Stimulated activated CD8-positive, alpha-beta memory T cell treated with anti-CD3 and anti-CD28 coated beads, Interleukin-12 subunit alpha, Interleukin-12 subunit beta, amount 100 ng/mL, for 24 hours (primary cell): ENCODE results near the gene SPTLC3.

Source experiments
- DNase-seq: peaks from one replicate; pipeline ENCODE4 v3.0.0-alpha.2; 2020; ENCODE audit errors: extremely low read depth

SPTLC3 gene

GRCh38 chr20:13139459-13140150 is 130.8 kb downstream of the SPTLC3 start:
- DNase-seq, result no peak

- no peak for DNase-seq
These were observed 131.4 kb downstream of the SPTLC3 start for GRCh38 chr20:13140201-13140600.

GRCh38 chr20:13140775-13141174 is 132.0 kb downstream of the SPTLC3 start:
- DNase-seq, result no peak

- DNase-seq, result no peak
These were observed 132.8 kb downstream of the SPTLC3 start for GRCh38 chr20:13141546-13141945.

GRCh38 chr20:13142143-13142542 is 133.4 kb downstream of the SPTLC3 start:
- no peak for DNase-seq

- no peak for DNase-seq
These were observed 138.5 kb downstream of the SPTLC3 start for GRCh38 chr20:13147071-13147963.

GRCh38 chr20:13147971-13148370 is 139.2 kb downstream of the SPTLC3 start:
- DNase-seq, result no peak

- no peak for DNase-seq
These were observed 139.6 kb downstream of the SPTLC3 start for GRCh38 chr20:13148402-13148801.

GRCh38 chr20:13148961-13149360 is 140.2 kb downstream of the SPTLC3 start:
- DNase-seq, result no peak

GRCh38 chr20:13149371-13150105 is 140.8 kb downstream of the SPTLC3 start:
- no peak for DNase-seq

- DNase-seq, result no peak
These were observed 149.6 kb downstream of the SPTLC3 start for GRCh38 chr20:13158369-13158768.

GRCh38 chr20:13159889-13160288 is 151.1 kb downstream of the SPTLC3 start:
- no peak for DNase-seq

GRCh38 chr20:13165203-13165602 is 156.4 kb downstream of the SPTLC3 start:
- no peak for DNase-seq

GRCh38 chr20:13166011-13166410 is 157.2 kb downstream of the SPTLC3 start:
- no peak for DNase-seq

- no peak for DNase-seq
These were observed 157.7 kb downstream of the SPTLC3 start for GRCh38 chr20:13166437-13166836.

GRCh38 chr20:13169086-13169485 is 160.3 kb downstream of the SPTLC3 start:
- DNase-seq, result no peak

- no peak for DNase-seq
These were observed 162.0 kb downstream of the SPTLC3 start for GRCh38 chr20:13170771-13171170.

- no peak for DNase-seq
These were observed 164.4 kb downstream of the SPTLC3 start for GRCh38 chr20:13173201-13173600.

GRCh38 chr20:13174402-13174801 is 165.6 kb downstream of the SPTLC3 start:
- DNase-seq, result no peak

GRCh38 chr20:13180986-13181889 is 172.5 kb downstream of the SPTLC3 start:
- no peak for DNase-seq

- no peak for DNase-seq
These were observed 174.2 kb downstream of the SPTLC3 start for GRCh38 chr20:13183005-13183404.
